H1 (cell line): ENCODE measurements around the gene NTRK2. TPM values are rescaled to one million over a fixed set of nuclear protein-coding genes. Genes with fewer than 3 reads are reported as not detected.

ENCODE experiments used
- CTCF ChIA-PET: fragments of 300-600 bp; sonication (Branson Sonifier 250); formaldehyde crosslinking; loops from one replicate; lab custom pipeline; 2021; ENCODE audit not compliant: partially characterized antibody; lab: Charles Lee
- POLR2A ChIA-PET: fragments of 300-600 bp; sonication (Branson Sonifier 250); formaldehyde crosslinking; loops from one replicate; lab custom pipeline; 2021; ENCODE audit warnings: inconsistent platforms; ENCODE audit not compliant: partially characterized antibody; lab: Charles Lee
- DNase-seq, 2 experiments: peaks; one replicate each; pipeline versions ENCODE4 v3.0.0 to v3.0.0-alpha.2; 2010 to 2022; ENCODE audit warnings: low spot score in 2 of 2, low read depth in 1 of 2, mixed read lengths in 1 of 2
- FAIRE-seq: peaks from 2 replicates; lab custom pipeline; 2011; peaks lifted over from hg19 to GRCh38; lab: Jason Lieb, UNC
- H2AFZ ChIP-seq: 2 replicates; pipeline ENCODE4 v1.8.1; 2012; ENCODE audit warnings: low read length, inconsistent platforms
- H2AK5ac ChIP-seq: 2 replicates; pipeline ENCODE4 v1.6.1; 2013; ENCODE audit warnings: low read depth, low read length
- H2BK120ac ChIP-seq: replicated peaks from 2 replicates; pipeline ENCODE3; 2013; ENCODE audit warnings: low read depth, low read length, inconsistent platforms
- H2BK12ac ChIP-seq: 2 replicates; pipeline ENCODE4 v1.6.1; 2013; ENCODE audit warnings: low read depth, low read length
- H2BK15ac ChIP-seq: 2 replicates; pipeline ENCODE4 v1.6.1; 2013; ENCODE audit warnings: low read length
- H2BK20ac ChIP-seq: 2 replicates; pipeline ENCODE4 v1.6.1; 2013; ENCODE audit warnings: low read length
- H2BK5ac ChIP-seq: 2 replicates; pipeline ENCODE4 v1.6.1; 2013; ENCODE audit warnings: low read depth, low read length
- H3K14ac ChIP-seq: 2 replicates; pipeline ENCODE4 v1.6.1; 2013; ENCODE audit warnings: inconsistent platforms; ENCODE audit not compliant: insufficient read length
- H3K18ac ChIP-seq: 2 replicates; pipeline ENCODE4 v1.6.1; 2013; ENCODE audit warnings: low read length; ENCODE audit errors: extremely low read depth
- H3K23ac ChIP-seq: 2 replicates; pipeline ENCODE4 v1.6.1; 2013; ENCODE audit warnings: inconsistent platforms; ENCODE audit not compliant: insufficient read length
- H3K23me2 ChIP-seq: 2 replicates; pipeline ENCODE4 v1.6.1; 2013; ENCODE audit warnings: low read depth, low read length
- H3K27ac ChIP-seq: 2 replicates; pipeline ENCODE4 v1.6.1; 2011; ENCODE audit warnings: low read depth, low read length, inconsistent platforms
- H3K27me3 ChIP-seq, 4 experiments: replicated peaks in 1 of 4; 1 replicate in 1 of 4; 2 replicates in 3 of 4; pipeline versions ENCODE4 v1.6.1 to v1.8.1; 2011 to 2013; ENCODE audit warnings: low read length in 3 of 4, mild to moderate bottlenecking in 3 of 4, inconsistent platforms in 2 of 4, mixed read lengths in 2 of 4, moderate library complexity in 1 of 4; ENCODE audit not compliant: control insufficient read depth in 3 of 4, insufficient read depth in 3 of 4; ENCODE audit errors: extremely low read depth in 1 of 4
- H3K36me3 ChIP-seq, 4 experiments: 2 replicates each; pipeline versions ENCODE4 v1.6.1 to v1.8.1; 2011 to 2013; ENCODE audit warnings: mild to moderate bottlenecking in 4 of 4, low read length in 3 of 4, moderate library complexity in 2 of 4, control low read depth in 1 of 4, inconsistent platforms in 1 of 4; ENCODE audit not compliant: insufficient read depth in 4 of 4, control insufficient read depth in 2 of 4
- H3K4ac ChIP-seq: replicated peaks from 2 replicates; pipeline ENCODE3; 2013; ENCODE audit warnings: low read length, low read depth, mixed read lengths, inconsistent platforms; ENCODE audit not compliant: insufficient read length
- H3K4me1 ChIP-seq, 4 experiments: replicated peaks in 1 of 4; 1 replicate in 1 of 4; 2 replicates in 3 of 4; pipeline versions ENCODE4 v1.6.1 to v1.8.1; 2011 to 2013; ENCODE audit warnings: low read length in 3 of 4, inconsistent platforms in 2 of 4, mixed read lengths in 1 of 4; ENCODE audit not compliant: insufficient read depth in 4 of 4, control insufficient read depth in 3 of 4
- H3K4me2 ChIP-seq, 2 experiments: 2 replicates each; pipeline versions ENCODE4 v1.6.1 to v1.8.1; 2011 to 2013; ENCODE audit warnings: low read depth in 2 of 2, low read length in 2 of 2, control low read depth in 1 of 2, inconsistent platforms in 1 of 2, mild to moderate bottlenecking in 1 of 2; ENCODE audit not compliant: insufficient read depth in 1 of 2
- H3K4me3 ChIP-seq, 4 experiments: fragments of 200-600, 300-600 bp in 1 of 4; sonication (generic), shearing (Covaris generic), sonication (Bioruptor Twin) in 1 of 4; 2 replicates each; pipeline versions ENCODE4 v1.5.1 to v1.8.1; 2011 to 2016; ENCODE audit warnings: low read length in 4 of 4, low read depth in 3 of 4, control low read depth in 2 of 4, inconsistent platforms in 2 of 4, mild to moderate bottlenecking in 2 of 4, mixed read lengths in 1 of 4, moderate library complexity in 1 of 4; ENCODE audit not compliant: insufficient read depth in 2 of 4; ENCODE audit errors: extremely low read depth in 1 of 4
- H3K56ac ChIP-seq: replicated peaks from 2 replicates; pipeline ENCODE3; 2013; ENCODE audit warnings: low read depth, mild to moderate bottlenecking, mixed read lengths, low read length, inconsistent platforms; ENCODE audit not compliant: insufficient read length
- H3K79me1 ChIP-seq: 2 replicates; pipeline ENCODE4 v1.6.1; 2013; ENCODE audit warnings: low read depth, low read length, control low read depth
- H3K79me2 ChIP-seq, 2 experiments: 2 replicates each; pipeline versions ENCODE4 v1.6.1 to v1.8.1; 2012 to 2013; ENCODE audit warnings: low read length in 2 of 2, mild to moderate bottlenecking in 2 of 2, inconsistent platforms in 1 of 2; ENCODE audit not compliant: insufficient read depth in 2 of 2, control insufficient read depth in 1 of 2
- H3K9ac ChIP-seq, 4 experiments: replicated peaks in 1 of 4; 1 replicate in 1 of 4; 2 replicates in 3 of 4; pipeline versions ENCODE4 v1.6.1 to v1.8.1; 2011 to 2013; ENCODE audit warnings: low read depth in 3 of 4, low read length in 3 of 4, control low read depth in 2 of 4, mild to moderate bottlenecking in 2 of 4, moderate library complexity in 2 of 4, inconsistent platforms in 1 of 4; ENCODE audit errors: extremely low read depth in 1 of 4
- H3K9me3 ChIP-seq, 2 experiments: 2 replicates each; pipeline versions ENCODE4 v1.6.1 to v1.8.1; 2012 to 2013; ENCODE audit warnings: mild to moderate bottlenecking in 2 of 2, moderate library complexity in 2 of 2, control low read depth in 1 of 2, inconsistent platforms in 1 of 2, low read depth in 1 of 2, low read length in 1 of 2, mixed read lengths in 1 of 2; ENCODE audit not compliant: insufficient read depth in 2 of 2
- H4K20me1 ChIP-seq, 2 experiments: replicated peaks in 1 of 2; 2 replicates each; pipeline versions ENCODE3 to v1.8.1; 2011 to 2013; ENCODE audit warnings: inconsistent platforms in 2 of 2, low read length in 2 of 2, mild to moderate bottlenecking in 1 of 2; ENCODE audit not compliant: insufficient read depth in 2 of 2, control insufficient read depth in 1 of 2
- H4K5ac ChIP-seq: 2 replicates; pipeline ENCODE4 v1.6.1; 2013; ENCODE audit warnings: low read length, low read depth, mixed read lengths, inconsistent platforms; ENCODE audit not compliant: insufficient read length
- H4K8ac ChIP-seq: 2 replicates; pipeline ENCODE4 v1.8.0; 2013; ENCODE audit warnings: mild to moderate bottlenecking, moderate library complexity, low read length, inconsistent platforms; ENCODE audit not compliant: insufficient read depth; ENCODE audit errors: extremely low read depth
- H4K91ac ChIP-seq: replicated peaks from 2 replicates; pipeline ENCODE3; 2013; ENCODE audit warnings: low read length, mixed read lengths, inconsistent platforms; ENCODE audit not compliant: insufficient read length
- SP4 ChIP-seq: IDR thresholded peaks from 2 replicates; pipeline ENCODE4 v1.6.1; 2012; ENCODE audit warnings: low read length, inconsistent platforms
- WGBS, 2 experiments: shearing (Covaris generic) in 1 of 2; methylation state at CpG; one replicate each; pipeline versions ENCODE4 v1.1.6 to v1.1.7; 2013 to 2015; ENCODE audit warnings: low lambda C conversion rate in 2 of 2, mixed read lengths in 2 of 2, inconsistent platforms in 1 of 2, low coverage in 1 of 2, missing lambda C conversion rate in 1 of 2; ENCODE audit not compliant: insufficient replicate concordance in 2 of 2, insufficient coverage in 1 of 2, insufficient read length in 1 of 2; ENCODE audit errors: extremely low coverage in 1 of 2, missing lambda C conversion rate in 1 of 2; 5-methylcytosine and 5-hydroxymethylcytosine counted together
- polyA plus RNA-seq, 7 experiments: library from polyadenylated mRNA; depleted of rRNA in 3 of 7; stranded (reverse) in 5 of 7; unstranded in 2 of 7; fragments of >200 nt in 5 of 7; fragments of 200-250 nt in 2 of 7; gene quantifications; 1 replicate in 5 of 7; 2 replicates in 1 of 7; 4 replicates in 1 of 7; pipeline versions ENCODE4 v1.2.1 to v1.2.3, GENCODE V29; 2011 to 2013; ENCODE audit warnings: missing spikeins in 2 of 7, mixed read lengths in 2 of 7
- total RNA-seq: library from RNA; stranded (reverse); fragmentation: NEBNext Ultra II Directional; extraction: Animal tissue kit (Norgen Biotek cat#: 25700); gene quantifications from 2 replicates; pipeline ENCODE4 v1.2.1, GENCODE V29; 2021
- TF ChIP-seq, protein P1 (sequence below), 3 experiments: IDR thresholded peaks; 1 replicate in 2 of 3; 2 replicates in 1 of 3; pipeline versions ENCODE4 v1.5.1 to v1.6.1; 2011; ENCODE audit warnings: low read length in 3 of 3, mild to moderate bottlenecking in 3 of 3, inconsistent platforms in 2 of 3, low read depth in 1 of 3, moderate library complexity in 1 of 3; ENCODE audit not compliant: insufficient read depth in 1 of 3; ENCODE audit errors: control extremely low read depth in 1 of 3

NTRK2 gene
- total and polyA plus RNA-seq, 2 of the 8 experiments (the other 6 are each of a cell fraction or from before 2014, with no cell fraction given) = 0.03 to 0.04 TPM

DNA sequence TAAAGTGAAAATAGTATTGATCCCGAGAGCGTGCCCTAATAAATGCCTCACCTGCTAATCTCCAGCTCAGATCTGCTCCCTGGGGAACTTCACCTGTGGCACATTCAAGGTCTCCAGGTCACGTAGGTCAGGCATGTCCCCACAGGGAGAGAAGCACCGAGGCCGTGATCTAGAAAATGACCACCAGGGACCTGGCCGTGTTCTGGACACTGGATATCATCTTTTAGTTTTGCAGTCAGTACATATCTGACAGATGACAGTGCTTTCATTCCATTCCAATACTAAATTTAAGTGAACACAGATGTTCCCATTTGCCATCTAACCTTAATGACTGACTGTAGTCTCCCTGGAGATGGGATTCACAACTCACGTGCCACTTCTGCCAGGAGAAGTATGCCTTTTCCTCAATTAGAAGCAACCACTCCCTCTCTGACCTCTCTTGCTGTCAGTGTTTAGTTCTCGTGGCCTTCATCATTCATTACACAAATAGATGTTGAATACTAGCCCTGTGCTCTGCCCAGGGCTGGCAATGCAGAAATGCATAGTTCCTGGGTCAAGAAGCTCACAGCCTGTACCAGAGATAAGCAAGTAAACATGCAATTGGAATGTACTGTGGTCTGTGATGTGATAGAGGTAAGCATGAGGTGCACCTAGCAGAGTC lies 276.5 kb downstream of the NTRK2 start:
- Histone ChIP-seq H3K9me3 (no peaks in the 10 kb centered on the region), H2BK120ac (no peak overlapping the region), H3K9ac (no peak overlapping the region), H2BK20ac (no peak overlapping the region), H2AK5ac (no peak overlapping the region), H3K79me2 (no peaks in the 10 kb centered on the region), H4K91ac (no peak overlapping the region)
- no peak for FAIRE-seq
- TF ChIP-seq, protein P1, sequence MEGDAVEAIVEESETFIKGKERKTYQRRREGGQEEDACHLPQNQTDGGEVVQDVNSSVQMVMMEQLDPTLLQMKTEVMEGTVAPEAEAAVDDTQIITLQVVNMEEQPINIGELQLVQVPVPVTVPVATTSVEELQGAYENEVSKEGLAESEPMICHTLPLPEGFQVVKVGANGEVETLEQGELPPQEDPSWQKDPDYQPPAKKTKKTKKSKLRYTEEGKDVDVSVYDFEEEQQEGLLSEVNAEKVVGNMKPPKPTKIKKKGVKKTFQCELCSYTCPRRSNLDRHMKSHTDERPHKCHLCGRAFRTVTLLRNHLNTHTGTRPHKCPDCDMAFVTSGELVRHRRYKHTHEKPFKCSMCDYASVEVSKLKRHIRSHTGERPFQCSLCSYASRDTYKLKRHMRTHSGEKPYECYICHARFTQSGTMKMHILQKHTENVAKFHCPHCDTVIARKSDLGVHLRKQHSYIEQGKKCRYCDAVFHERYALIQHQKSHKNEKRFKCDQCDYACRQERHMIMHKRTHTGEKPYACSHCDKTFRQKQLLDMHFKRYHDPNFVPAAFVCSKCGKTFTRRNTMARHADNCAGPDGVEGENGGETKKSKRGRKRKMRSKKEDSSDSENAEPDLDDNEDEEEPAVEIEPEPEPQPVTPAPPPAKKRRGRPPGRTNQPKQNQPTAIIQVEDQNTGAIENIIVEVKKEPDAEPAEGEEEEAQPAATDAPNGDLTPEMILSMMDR (IDR thresholded peaks at IDR 0.05; ENCODE audit: control extremely low read depth in 1 of 3, insufficient read depth in 1 of 3, low read depth in 1 of 3, low read length in 3 of 3) = peak in 1 of 3 experiments; percentile 14; a peak in 1 of 4 replicates
- no peak for TF ChIP-seq SP4
- TF ChIP-seq, all 59 proteins: peak for 1
- Histone ChIP-seq H3K27ac (no peak overlapping the region), H4K8ac (no peak overlapping the region), H3K18ac (no peak overlapping the region), H2BK12ac (no peak overlapping the region), H3K4me2 (no peak overlapping the region), H3K4me3 (no peak overlapping the region), H3K36me3 (no peaks in the 10 kb centered on the region), H3K79me1 (no peaks in the 10 kb centered on the region), H3K56ac (no peak overlapping the region), H2BK15ac (no peak overlapping the region), H3K27me3 (no peaks in the 10 kb centered on the region), H3K23ac (no peak overlapping the region), H3K23me2 (no peaks in the 10 kb centered on the region), H2AFZ (no peak overlapping the region), H2BK5ac (no peak overlapping the region), H4K5ac (no peak overlapping the region), H3K4me1 (no peaks in the 10 kb centered on the region; a peak in 1 of 7 replicates), H3K14ac (no peak overlapping the region), H3K4ac (no peak overlapping the region), H4K20me1 (no peaks in the 10 kb centered on the region)
- 92% methylated on average over 8 of the region's 8 CpGs; no CpG with 5 or more reads in 1 of the 2 experiments for WGBS, 2 experiments
- no peak for DNase-seq
- ChIA-PET POLR2A (no interaction called here), CTCF (interaction anchor here (1.0 to 3.4 kb wide), 10 partner anchors 9 to 313 kb away, joined by 3 to 20 read pairs (median 5); no protein-coding TSS in a partner anchor)
